HG03571 (cell line): ENCODE results near the gene AIF1L.

Source experiments
- ATAC-seq: cut with Tn5 transposase; IDR thresholded peaks from one replicate; pipeline ENCODE4 v1.9.1; 2021; ENCODE audit not compliant: unreplicated experiment

AIF1L gene

DNA sequence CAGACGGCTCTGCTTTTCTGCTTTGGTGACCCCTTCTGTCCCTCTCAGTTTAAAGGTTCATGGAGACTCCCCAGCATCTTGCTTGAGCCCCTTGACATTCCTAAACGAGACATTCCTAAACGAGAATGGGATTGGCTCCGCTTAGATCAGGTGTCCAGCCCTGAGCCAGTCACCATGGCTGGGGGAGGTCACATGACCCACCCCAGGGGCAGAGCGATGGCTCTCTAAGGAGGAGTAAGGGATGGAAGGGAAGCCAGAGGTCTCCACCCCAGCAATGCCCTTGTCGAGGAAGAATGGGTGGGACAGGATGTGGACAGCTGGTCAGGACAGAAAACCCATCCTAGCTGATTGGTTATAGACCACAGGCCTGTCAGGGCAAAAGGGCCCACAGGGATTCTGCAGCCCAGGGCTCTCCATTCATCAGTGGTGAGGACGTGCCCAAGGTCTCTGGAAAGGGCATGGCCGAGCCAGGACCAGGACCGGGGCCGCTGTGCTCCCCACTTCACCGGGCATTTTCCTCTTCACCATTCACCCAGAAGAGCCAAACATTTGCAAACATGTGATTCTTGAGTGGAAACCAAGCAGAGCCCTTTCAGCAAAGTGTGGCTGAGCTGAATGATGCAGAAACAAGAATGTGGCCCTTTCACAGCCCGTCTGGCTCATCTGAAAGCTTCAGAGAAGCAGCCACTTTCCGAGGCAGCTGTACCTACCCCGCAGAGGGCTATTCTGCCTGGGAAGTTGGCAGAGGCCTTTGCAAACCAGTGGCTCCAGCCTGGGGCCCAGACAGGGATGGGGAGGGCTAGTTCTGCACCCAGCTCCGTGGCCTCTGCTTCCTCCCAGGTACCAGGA, 19.8 kb upstream of the AIF1L start:
- no peak for ATAC-seq

DNA sequence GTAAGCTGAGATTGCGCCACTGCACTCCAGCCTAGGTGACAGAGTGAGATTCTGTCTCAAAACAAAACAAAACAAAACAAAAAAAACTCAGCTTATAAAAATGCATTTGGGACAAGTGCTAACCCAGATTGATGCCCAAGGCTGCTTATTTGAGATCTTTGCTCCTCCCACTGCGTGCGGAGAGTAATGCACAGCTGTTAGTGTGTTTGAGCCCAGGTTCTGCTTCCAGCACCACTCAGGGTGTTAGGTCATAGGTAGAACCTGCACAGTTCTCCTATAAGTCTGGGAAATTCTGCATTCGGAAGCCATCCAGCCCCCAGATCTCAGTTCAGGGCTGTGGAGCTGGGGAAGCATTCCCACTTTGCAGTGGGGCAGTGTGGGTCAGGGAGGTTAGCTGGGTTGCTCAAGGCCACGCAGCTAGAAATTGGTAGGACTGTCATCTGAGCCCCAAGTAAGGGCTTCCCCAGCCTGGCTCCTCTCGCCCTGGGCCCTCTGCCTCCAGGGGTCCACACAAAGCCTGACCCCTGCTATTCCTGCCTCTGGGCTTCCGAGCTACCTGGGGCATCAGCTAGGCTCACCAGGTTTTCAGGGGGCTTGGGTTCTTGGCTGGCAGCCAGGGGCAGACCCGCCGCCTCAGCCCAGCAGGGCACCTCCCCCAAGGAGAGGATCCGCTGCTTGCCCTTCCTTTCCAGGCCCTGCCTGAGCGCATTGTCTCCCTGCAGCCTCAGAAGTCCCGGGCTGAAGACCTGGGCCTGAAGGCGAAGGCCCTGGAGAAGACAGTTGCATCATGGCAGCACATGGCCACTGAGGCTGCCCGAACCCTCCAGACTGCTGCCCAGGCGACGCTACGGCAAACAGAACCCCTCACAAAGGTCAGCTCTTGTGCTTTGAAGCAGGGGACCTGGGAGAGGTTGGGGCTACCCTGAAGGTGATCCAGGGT, 17.6 kb upstream of the AIF1L start:
- ATAC-seq: no peak

DNA sequence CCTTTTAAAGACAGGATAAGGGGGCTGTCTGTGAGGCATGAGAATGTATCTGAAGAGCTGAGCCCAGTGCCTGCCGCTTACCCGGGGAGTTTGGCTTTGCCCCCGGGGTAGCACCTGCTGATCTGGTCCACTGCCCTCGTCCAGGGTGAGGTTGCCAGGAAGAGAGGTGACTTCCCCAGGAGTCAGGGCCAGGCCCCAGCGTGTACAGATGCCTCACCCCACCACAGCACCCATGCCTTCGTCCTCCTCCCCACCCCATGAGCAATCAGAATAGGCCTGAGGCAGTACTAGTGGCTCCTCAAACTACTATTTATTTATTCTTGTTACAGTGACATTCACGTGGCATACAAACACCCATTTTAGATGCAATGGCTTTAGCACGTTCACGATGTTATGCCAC, 15.7 kb upstream of the AIF1L start:
- ATAC-seq: no peak

DNA sequence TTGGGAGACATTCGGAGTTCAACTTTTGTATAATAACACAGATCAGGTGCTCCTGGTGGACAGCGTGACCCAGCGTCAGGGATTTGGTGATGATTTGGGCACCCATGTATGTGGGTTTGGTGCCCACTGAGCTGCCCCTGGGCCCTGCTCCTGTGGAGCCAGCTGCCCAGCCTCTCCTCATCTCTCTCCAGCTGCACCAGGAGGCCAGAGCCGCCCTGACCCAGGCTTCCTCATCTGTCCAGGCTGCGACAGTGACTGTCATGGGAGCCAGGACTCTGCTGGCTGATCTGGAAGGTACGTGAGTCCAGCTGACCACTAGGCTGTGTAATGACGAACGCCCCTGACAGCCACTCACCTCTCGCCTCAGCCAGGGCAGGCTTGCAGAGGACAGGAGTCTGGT, 14.5 kb upstream of the AIF1L start:
- no peak for ATAC-seq

DNA sequence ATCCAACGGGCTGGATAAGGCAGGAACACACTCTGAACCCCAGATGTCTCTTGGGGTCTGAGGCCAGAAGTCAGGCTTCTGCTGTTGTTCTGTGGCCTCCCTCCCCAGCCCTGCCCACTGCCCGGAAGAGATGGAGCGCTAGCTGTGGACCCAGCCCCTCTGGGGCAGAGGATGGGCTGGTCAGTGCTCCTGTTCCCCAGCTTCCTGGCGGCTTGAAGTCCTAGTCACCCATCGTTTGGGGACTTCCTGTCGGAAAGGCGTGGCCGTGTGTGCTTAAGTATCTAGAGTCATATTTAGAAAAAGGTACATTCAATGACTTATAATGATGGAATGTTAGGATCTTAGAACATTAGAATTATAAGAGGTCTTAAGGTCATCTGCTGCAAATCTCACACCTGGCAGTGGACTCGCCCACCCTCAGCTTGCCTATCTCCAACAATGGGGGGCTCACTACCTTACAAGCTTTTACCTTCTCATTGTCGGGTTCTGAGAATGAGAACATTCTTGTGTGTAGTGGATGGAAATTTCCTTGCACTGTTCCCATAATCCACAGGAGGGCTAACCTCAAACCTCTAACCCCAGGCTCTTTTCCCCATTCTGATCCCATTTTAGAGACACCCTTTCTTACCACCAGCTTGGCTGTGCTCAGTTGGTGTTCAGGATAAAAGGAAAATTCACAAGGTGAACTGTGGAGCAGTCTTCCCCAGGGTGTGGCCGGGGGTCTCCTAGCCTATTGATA, 13.4 kb upstream of the AIF1L start:
- ATAC-seq: no peak

DNA sequence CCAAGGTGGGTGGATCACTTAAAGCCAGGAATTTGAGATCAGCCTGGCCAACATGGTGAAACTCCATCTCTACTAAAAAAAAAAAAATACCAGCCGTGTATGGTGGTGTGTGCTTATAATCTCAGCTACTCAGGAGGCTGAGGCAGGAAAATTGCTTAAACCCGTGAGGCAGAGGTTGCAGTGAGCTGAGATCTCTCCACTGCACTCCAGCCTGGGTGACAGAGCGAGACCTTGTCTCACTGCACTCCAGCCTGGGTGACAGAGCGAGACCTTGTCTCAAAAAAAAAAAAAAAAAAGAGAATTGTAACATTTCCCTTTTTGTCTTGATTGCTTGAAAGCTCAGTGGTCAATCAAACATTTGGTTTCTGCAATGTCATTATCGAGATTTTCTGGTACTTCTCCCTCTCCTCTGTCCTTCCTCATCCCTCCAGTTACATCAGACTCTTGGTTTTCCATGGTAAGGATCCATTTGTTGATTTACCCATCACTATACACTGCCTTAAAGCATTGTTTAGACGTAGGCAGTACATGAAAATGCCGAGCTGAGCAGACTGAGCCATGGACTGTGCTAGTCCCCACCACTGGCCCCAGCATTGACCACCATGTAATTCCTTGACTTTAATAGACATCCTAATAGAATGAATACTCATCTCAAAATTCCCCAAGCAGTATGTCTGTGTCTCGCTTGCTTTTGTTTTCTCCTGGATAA, 11.5 kb upstream of the AIF1L start:
- no peak for ATAC-seq

DNA sequence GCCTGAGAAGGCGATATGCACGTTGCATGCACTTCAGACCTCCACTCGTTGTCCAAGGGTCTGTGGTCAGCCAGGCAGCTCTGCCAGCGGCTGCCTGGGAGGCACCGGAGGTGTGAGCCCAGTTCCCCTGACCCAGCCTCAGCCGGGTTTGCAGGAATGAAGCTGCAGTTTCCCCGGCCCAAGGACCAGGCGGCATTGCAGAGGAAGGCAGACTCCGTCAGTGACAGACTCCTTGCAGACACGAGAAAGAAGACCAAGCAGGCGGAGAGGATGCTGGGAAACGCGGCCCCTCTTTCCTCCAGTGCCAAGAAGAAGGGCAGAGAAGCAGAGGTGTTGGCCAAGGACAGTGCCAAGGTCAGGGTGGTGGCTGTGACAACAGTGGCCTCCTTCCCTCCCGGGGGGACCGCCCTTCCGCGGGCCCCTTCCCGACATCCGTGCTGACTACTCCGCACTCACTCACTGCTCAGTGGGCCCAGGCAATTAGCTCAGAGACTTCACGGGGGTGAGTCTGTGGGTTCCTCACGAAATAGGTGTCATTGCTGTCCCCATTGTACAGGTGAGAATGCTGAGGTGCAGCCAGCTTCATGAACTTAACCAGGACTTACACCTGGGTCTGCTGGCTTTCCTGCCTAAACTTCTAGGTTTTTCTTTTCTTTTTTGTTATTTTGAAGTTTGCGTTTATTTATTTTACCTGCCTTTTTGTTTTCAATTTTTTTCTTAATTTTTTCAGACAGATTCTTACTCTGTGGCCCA, 10.8 kb upstream of the AIF1L start:
- ATAC-seq: no peak

DNA sequence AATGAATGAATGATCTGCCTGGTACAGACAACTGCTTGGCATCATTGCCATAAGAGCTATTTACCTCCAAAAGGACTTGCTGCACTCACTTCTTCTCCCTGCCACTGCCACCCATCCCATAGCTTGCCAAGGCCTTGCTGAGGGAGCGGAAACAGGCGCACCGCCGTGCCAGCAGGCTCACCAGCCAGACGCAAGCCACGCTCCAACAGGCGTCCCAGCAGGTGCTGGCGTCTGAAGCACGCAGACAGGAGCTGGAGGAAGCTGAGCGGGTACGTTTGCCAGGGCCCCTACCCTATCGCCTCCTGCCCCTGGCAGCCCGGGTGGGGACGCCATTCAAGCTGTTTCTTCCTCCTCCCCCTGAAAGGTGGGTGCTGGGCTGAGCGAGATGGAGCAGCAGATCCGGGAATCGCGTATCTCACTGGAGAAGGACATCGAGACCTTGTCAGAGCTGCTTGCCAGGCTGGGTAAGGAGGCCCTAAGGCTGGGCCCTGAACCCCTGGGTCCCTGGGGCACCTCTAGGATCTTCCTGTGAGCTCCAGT, 8.9 kb upstream of the AIF1L start:
- no peak for ATAC-seq

DNA sequence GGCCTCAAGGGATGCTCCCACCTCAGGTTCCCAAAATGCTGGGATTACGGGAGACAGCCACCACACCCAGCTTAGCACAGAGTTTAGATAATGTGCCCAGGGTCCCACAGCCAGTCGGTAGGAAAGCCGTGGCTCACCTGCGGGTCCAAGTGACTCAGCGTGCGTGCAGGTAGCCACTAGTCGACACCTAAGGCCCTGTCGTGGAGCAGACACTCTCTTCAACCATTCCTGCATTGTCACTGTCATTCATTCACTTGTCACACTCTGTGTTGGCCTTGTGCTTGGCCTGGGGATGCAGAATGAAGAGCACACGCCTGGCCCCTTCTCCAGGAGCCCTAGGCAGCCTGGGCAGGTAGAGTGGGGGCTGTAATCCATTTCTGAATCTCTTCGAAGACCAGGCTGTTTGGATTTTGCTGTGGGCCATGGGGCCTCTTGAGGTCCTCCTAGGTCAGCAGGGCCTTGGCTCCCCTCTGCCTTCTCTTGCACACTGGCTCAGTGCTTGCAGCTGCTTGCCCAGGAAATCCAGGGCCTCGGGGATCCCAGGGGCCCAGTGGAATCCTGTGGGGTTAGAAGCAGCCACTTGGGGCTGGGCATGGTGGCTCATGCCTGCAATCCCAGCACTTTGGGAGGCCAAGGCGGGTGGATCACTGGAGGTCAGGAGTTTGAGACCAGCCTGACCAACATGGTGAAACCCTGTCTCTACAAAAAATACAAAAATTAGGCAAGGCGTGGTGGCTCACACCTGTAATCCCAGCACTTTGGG, 6.1 kb upstream of the AIF1L start:
- no peak for ATAC-seq

DNA sequence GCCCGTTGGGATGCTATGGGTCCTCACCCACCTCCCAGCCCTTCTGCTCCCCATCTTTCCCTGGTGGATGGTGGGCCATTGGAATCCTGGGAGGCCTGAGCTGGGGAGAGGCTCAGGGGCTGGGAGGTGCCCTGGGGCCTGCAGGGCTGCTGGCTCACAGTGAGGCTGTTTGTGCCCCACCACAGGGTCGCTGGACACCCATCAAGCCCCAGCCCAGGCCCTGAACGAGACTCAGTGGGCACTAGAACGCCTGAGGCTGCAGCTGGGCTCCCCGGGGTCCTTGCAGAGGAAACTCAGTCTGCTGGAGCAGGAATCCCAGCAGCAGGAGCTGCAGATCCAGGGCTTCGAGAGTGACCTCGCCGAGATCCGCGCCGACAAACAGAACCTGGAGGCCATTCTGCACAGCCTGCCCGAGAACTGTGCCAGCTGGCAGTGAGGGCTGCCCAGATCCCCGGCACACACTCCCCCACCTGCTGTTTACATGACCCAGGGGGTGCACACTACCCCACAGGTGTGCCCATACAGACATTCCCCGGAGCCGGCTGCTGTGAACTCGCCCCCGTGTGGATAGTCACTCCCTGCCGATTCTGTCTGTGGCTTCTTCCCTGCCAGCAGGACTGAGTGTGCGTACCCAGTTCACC, 4.9 kb upstream of the AIF1L start:
- ATAC-seq: no peak

DNA sequence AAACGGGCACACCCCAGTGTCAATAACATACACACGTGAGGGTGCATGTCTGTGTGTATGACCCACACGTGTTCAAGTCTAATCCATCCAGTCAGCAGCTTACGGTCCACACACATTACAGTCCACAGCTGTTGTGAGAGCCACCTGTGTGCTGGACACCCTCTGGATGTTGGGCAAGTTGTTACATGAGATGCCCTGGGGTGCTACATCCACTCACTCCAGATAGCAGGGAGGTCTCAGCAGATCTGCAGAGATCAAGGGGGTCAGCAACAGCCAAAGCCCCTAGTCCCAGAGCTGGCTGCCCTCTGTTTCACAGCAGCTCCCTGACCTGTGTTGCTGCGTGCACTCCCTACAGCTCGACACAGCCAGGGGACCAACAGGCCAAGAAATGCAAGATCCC, 4.3 kb upstream of the AIF1L start:
- no peak for ATAC-seq

DNA sequence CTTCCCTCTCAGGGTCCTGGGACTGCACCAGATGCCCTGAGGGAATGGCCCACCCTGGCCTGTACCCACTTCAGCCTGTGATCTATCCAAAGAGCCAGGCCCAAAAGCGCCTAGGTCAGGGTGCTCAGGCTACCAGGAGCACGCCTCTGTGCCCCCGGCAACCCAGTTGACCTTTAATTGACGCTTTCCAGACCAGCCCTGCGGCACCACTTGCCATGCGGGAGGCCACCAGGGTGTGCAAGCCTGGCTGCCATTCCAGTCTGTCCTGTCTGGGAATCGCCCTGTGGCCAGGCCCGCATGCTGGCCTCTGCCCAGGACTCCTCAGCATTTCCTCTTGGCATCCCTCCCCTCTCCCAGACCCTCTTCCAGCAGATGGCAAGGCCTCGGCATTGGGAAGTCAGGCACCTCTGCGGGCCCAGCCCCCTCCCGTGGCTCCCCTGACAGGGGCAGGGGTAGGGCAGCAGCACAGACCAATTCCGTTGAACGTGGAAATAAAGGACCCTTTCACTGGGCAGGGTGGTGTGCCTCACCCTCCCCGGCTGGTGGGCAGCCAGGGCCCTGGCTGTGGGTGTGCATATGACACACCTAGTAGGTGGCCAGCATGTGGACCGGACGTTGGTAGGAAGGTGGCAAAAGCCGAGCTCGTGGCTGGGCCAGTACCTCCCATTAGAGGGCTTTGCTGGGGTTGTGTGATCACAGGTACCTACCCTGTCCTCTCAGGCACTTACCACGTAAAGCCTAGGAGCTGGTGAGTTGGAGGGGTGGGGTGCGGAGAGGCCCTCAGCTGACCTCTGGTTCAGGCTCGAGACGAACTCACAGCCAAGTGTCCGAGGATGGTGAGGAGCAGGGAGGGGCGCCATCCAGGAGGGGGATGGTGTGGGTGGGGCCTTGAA, 3.5 kb upstream of the AIF1L start:
- ATAC-seq: no peak

DNA sequence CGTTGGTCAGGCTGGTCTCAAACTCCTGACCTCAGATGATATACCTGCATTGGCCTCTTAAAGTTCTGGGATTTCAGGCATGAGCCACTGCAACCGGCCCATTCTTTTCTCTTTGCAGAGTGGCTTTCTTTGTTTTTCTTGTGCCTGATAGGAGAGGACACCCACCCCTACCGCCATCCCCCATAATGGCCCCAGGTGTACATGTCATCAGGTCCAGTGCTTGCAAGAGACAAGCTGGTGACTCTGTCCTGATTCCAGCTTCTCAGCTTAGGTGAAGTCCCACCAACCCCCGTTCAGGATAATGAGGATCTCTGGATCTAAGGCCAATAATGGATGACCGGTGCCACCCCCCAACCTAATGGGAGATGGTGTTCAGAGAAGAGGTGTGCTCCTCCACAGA, 2.3 kb upstream of the AIF1L start:
- ATAC-seq: no peak

DNA sequence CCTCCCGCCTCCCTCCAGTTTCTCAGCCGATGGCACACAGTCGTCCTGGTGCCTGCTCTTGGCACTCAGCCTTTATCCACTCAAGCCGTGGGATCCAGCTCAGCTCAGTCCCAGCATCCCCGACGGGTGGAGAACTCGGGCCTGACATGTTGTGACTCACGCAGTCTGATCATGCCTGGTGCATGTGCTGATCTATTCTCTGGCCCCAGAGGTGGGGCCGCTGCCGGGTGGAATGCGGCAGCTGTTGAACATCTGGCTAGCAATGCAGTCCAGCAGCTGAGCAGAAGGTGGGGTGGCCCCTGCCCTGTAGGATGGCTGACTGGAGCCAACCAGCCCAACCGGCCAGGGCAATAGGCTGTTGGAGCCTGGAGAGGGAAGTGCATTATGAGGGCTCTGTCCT, 1.7 kb upstream of the AIF1L start:
- ATAC-seq: no peak

DNA sequence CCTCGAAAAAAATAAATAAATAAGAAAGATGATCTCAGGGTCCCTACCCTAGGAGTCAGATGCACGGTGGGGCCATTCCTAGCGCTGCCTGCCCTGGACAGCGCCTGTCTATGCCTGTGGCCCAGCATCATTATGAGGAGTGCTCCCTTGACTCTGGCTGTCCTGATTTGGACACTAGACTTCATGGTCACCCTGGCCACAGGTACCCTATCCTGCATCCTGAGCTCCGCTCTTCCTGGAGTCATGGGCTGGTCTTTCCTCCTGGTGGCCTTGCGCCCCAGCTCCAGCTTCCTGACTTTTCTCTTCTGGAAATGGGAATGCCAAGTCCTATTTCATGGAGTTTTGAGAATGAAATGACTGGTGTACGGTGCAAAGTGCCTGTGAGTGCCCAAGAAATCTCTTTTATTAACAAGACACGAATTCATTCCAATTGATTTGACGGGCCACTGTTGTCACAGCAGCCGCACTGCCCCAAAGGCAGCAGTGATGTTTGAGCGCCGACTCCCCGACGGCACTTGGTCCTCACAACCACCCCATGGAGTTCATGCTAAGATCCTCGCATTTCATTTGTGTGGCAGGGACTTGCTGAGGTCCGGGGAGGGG, 564 bp upstream of the AIF1L start:
- ATAC-seq: no peak

DNA sequence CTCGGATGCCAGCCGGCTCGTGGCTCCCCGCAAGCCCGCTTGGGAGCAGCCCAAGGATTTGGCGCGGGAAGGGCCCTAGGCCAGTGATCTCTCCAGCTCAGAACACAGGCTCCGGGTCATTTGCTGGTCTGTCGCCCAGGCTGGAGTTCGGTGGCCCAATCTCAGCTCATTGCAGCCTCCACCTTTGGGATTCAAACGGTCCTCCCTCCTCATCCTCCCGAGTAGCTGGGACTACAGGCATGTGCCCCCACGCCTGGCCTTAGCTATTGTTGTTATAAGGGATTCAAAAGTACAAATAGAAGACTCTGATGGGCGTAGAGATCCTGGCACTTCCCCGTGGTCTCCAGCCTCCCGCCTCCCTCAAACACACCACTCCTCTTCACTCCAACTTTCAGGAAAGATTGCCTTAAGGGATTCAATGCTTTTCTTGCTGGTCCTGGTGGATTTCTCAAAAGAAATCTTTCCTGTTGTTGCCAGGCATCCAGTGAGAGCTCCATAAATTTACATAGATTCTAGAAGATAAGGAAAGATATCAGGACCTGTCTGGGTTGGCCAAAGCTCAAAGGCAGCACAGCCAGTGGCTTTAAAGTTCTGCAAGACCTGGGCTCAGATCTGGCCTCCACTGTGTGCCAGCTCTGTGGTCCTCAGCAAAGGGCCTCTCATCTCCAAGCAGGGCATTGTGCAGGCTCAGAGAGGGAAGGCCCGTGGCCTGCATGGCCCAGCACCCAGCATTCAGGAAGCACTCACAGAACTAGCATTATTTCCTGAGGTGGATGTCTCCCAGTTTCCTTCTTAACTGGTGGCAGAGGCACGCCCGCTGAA, 1.0 kb downstream of the AIF1L start:
- ATAC-seq: no peak
